HUES48 (cell line): Measurements from ENCODE around the gene MMP2.
A peak's percentile ranks its signal among the peaks of the same experiment; 100 is the strongest.

ENCODE experiments used
- H3K27ac ChIP-seq: one replicate; pipeline ENCODE4 v1.7.0; 2013; ENCODE audit warnings: low read depth, low read length, inconsistent platforms
- H3K27me3 ChIP-seq: 2 replicates; pipeline ENCODE4 v1.6.1; 2013; ENCODE audit warnings: mild to moderate bottlenecking, low read length; ENCODE audit not compliant: control insufficient read depth, insufficient read depth
- H3K36me3 ChIP-seq: 2 replicates; pipeline ENCODE4 v1.6.1; 2013; ENCODE audit warnings: low read length; ENCODE audit not compliant: control insufficient read depth, insufficient read depth
- H3K4me1 ChIP-seq: 2 replicates; pipeline ENCODE4 v1.6.1; 2013; ENCODE audit warnings: mild to moderate bottlenecking, low read length; ENCODE audit not compliant: control insufficient read depth, insufficient read depth
- H3K4me3 ChIP-seq: 2 replicates; pipeline ENCODE4 v1.5.1; 2013; ENCODE audit warnings: mild to moderate bottlenecking, low read depth, low read length
- H3K9ac ChIP-seq: 2 replicates; pipeline ENCODE4 v1.6.1; 2013; ENCODE audit warnings: mild to moderate bottlenecking, low read depth, low read length, moderate library complexity
- H3K9me3 ChIP-seq: 2 replicates; pipeline ENCODE4 v1.6.1; 2013; ENCODE audit warnings: low read length; ENCODE audit not compliant: control insufficient read depth, insufficient read depth

The MMP2 gene

DNA sequence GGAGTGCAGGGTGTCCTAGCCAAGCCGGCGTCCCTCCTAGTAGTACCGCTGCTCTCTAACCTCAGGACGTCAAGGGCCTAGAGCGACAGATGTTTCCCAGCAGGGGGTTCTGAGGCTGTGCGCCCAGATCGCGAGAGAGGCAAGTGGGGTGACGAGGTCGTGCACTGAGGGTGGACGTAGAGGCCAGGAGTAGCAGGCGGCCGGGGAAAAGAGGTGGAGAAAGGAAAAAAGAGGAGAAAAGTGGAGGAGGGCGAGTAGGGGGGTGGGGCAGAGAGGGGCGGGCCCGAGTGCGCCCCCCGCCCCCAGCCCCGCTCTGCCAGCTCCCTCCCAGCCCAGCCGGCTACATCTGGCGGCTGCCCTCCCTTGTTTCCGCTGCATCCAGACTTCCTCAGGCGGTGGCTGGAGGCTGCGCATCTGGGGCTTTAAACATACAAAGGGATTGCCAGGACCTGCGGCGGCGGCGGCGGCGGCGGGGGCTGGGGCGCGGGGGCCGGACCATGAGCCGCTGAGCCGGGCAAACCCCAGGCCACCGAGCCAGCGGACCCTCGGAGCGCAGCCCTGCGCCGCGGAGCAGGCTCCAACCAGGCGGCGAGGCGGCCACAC is at the start of gene MMP2:
Gene MMP2 (plus strand): TSS at position 372 of the 603 bp plus-strand sequence. CDS start 282 bp downstream, outside the sequence.
- H3K4me1 ChIP-seq = peaks cover 36% of the 10 kb centered on the region
- H3K27ac ChIP-seq = peak within 1 kb of the TSS; percentile 83
- 0 out of 2 replicates have a peak, but pooled peaks cover 4% of the 10 kb centered on the region for H3K36me3 ChIP-seq
- H3K9ac ChIP-seq = peak within 1 kb of the TSS; percentile 52
- peaks cover 75% of the 10 kb centered on the region for H3K27me3 ChIP-seq
- H3K9me3 ChIP-seq = no peaks in the 10 kb centered on the region
- peak within 1 kb of the TSS; percentile 58 for H3K4me3 ChIP-seq

DNA sequence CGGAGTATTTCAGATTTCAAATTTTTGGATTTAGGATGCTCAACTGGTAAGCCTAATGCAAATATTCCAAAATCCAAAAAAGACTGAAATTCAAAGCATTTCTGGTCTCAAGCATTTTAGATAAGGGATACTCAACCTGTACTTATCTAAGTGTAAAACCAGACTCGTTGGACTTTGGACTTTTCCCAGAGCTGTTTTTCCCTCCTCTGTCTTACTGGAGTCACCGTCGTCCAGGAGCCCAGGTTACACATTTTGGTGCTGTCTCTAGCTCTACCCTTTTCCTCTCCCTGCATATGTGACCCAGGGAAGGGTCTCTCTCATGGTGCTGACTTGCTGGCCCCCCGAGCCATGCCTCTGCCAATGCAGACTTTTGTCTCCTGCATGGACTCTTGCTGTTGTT is 46.0 kb upstream of the MMP2 start:
- Histone ChIP-seq H3K4me1 (no peaks in the 10 kb centered on the region), H3K27ac (no peak overlapping the region), H3K9me3 (no peaks in the 10 kb centered on the region), H3K9ac (no peak overlapping the region), H3K36me3 (no peaks in the 10 kb centered on the region), H3K4me3 (no peak overlapping the region), H3K27me3 (no peaks in the 10 kb centered on the region)

DNA sequence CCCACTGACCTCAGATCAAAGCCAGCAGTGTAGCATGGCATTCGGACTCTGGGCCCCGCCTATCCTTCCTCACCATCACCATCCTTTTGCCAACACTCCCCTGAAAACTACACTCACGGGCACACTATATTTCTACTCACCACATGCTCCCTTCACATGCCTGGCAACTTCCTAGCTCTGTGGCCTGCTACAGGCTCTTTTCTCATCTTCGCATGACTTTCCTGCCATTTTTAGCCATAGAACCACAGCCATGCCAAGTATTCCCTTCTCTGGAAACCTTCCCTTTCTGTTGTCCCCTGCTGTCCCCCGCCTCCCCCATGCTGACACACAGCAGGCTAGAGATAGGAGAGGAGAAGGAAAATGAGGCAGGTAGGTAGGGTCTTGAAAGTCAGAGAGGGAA is 45.5 kb upstream of the MMP2 start:
- Histone ChIP-seq H3K4me3 (no peak overlapping the region), H3K4me1 (no peaks in the 10 kb centered on the region), H3K9me3 (no peaks in the 10 kb centered on the region), H3K36me3 (no peaks in the 10 kb centered on the region), H3K27ac (no peak overlapping the region), H3K27me3 (no peaks in the 10 kb centered on the region), H3K9ac (no peak overlapping the region)

GRCh38 chr16:55434000-55434399 is 45.0 kb upstream of the MMP2 start:
- no peaks in the 10 kb centered on the region for H3K9me3 ChIP-seq
- H3K27me3 ChIP-seq = no peaks in the 10 kb centered on the region
- no peak overlapping the region for H3K27ac ChIP-seq
- no peak overlapping the region for H3K9ac ChIP-seq
- no peaks in the 10 kb centered on the region for H3K4me1 ChIP-seq
- H3K4me3 ChIP-seq = no peak overlapping the region
- H3K36me3 ChIP-seq = no peaks in the 10 kb centered on the region

DNA sequence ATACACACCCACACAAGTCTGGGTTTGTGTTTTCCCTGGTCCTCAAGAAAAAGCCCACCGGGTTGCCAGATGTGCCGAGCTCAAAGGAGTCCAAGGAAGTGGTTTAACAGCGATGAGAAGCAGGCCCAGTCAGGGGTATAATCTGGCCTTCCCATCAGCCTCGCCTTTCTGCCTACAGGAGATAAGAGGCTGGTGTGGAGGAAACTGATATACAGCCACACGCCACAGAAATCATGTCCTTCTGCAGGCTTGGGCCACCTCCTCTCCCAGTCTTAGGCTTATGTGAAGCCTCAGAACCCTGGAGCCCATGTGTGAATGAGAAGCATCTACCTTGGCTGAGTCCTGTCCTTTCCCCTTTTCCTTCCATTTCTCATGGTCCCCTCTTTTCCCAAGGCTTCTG is 43.6 kb upstream of the MMP2 start:
- Histone ChIP-seq H3K4me3 (no peak overlapping the region), H3K27ac (no peak overlapping the region), H3K4me1 (no peaks in the 10 kb centered on the region), H3K36me3 (no peaks in the 10 kb centered on the region), H3K9me3 (no peaks in the 10 kb centered on the region), H3K9ac (no peak overlapping the region), H3K27me3 (no peaks in the 10 kb centered on the region)

DNA sequence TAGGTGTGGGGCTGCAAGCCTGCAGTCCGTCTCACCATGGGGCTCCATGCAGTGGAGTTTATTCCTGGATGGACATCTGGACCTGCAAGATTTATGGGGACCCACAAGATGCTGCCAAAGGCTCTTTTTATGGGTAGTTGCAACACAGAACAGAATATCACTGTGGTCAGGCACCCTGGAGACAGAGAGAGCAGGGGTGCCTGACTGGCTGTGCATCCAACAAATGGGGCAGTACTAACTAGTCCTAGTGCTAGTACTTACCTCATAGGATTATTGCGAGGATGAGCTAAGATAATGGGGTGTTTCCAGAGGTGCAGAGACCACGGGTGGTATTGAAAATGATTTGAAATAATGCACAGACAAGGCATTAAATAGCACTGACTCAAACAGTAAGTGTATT is 42.4 kb upstream of the MMP2 start:
- Histone ChIP-seq H3K4me3 (no peak overlapping the region), H3K27me3 (no peaks in the 10 kb centered on the region), H3K4me1 (no peaks in the 10 kb centered on the region), H3K9me3 (no peaks in the 10 kb centered on the region), H3K36me3 (no peaks in the 10 kb centered on the region), H3K9ac (no peak overlapping the region), H3K27ac (no peak overlapping the region)

- Histone ChIP-seq H3K27ac (no peak overlapping the region), H3K9me3 (no peaks in the 10 kb centered on the region), H3K4me1 (no peaks in the 10 kb centered on the region), H3K27me3 (no peaks in the 10 kb centered on the region), H3K9ac (no peak overlapping the region), H3K36me3 (no peaks in the 10 kb centered on the region), H3K4me3 (no peak overlapping the region)
Observed at GRCh38 chr16:55437625-55438024, 41.4 kb upstream of the MMP2 start.

DNA sequence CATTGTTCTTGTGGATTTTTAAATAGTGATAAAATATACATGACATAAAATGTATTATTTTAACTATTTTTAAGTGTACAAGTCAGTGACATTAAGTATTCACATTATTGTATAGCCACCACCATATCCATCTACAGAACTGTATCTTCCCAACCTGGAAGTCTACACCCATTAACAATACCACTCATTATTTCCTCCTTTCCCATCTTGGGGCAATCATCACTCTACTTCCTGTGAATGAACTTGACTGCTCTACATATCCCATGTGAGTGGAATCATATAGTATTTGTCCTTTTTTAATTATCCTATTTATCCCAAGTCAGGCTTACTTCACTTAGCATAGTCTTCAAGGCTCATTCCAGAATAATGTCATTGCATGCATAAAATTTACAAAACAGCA is 40.7 kb upstream of the MMP2 start:
- Histone ChIP-seq H3K4me3 (no peak overlapping the region), H3K27ac (no peak overlapping the region), H3K9ac (no peak overlapping the region), H3K36me3 (no peaks in the 10 kb centered on the region), H3K27me3 (no peaks in the 10 kb centered on the region), H3K4me1 (no peaks in the 10 kb centered on the region), H3K9me3 (no peaks in the 10 kb centered on the region)

DNA sequence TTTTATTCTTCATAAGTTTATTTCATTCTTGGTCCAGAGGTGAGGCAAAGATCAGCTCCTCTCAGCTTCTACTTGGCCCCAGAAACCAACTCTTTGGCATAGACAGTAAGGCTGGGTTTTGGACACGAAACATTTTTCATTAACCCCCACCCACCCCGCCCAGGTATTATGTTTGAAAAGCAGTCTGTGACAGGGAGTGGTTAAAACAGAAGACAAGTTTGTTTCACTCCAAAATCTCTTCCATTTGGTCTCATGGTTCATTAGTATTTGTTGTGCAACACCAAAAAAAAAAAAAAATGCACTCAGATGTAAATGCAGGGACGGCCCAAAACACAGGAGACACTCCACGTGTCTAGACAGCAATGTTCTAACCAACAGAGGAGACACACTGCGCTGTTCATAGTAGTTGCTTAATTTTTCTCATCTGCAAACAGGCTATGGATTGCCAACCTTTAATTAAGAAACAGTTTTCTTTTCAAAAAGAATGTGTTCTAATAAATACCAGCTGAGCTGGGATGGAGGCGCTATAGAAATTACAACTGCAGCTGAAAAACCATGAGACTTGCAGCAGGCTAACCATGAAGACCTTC is 39.8 kb upstream of the MMP2 start:
- no peaks in the 10 kb centered on the region for H3K9me3 ChIP-seq
- H3K9ac ChIP-seq = no peak overlapping the region
- H3K27ac ChIP-seq = no peak overlapping the region
- no peaks in the 10 kb centered on the region for H3K4me1 ChIP-seq
- H3K27me3 ChIP-seq = no peaks in the 10 kb centered on the region
- no peaks in the 10 kb centered on the region for H3K36me3 ChIP-seq
- H3K4me3 ChIP-seq = no peak overlapping the region

DNA sequence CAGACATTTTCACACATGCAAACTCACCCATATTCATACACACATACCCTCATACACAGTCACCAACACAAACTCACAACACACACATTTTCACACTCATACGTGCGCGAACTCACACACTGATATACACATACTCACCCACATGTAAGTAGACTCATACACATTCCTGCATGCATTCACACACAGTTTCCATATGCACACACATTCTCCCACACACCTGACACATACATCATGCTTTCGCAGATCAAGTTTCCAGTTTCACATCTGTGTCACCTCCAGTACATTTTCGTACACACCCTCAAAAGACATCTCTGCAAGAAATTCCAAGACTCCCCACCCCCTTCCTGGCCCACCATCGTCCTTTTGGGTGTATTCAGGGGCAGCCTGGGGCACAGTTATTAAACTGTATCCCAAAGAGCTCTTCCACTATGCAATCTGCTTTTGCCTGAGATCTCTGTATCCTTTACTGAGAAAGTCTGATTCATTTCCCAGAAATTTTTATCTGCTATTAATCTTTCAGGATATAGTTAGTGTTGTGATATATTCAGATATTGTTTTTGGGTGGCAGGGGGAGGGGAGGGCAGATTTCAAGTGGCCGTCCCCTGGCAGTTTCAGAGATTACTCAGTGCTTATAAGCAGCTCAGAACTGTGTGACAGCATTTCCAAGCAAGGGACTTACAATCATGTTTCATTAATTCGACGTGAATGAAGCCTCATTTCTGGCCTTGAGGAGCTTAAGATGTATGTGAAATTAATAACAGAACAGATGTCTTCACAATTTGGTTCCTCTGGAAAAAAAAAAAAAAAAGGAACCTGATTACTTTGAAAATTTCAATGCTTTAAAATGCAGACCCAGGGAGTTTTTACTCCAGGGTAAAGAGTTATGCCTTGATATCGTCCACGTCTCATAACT is 35.3 kb upstream of the MMP2 start:
- Histone ChIP-seq H3K4me1 (no peaks in the 10 kb centered on the region), H3K36me3 (no peaks in the 10 kb centered on the region), H3K27me3 (no peaks in the 10 kb centered on the region), H3K9ac (no peak overlapping the region), H3K4me3 (no peak overlapping the region), H3K27ac (no peak overlapping the region), H3K9me3 (no peaks in the 10 kb centered on the region)
